Chondrocyte (in vitro differentiated cells): ENCODE data around the gene CNOT1. TPM values are rescaled to one million over a fixed set of nuclear protein-coding genes. Genes with fewer than 3 reads are reported as not detected.
A peak's percentile ranks its signal among the peaks of the same experiment; 100 is the strongest.
"Not testable (repeated sequence)": the region's sequence is repeated elsewhere in the genome, so short reads cannot be mapped to it uniquely, and the experiment has no call there.

Experiments
- DNase-seq: peaks from one replicate; pipeline ENCODE4 v3.0.0; 2021; ENCODE audit warnings: mixed read lengths, low spot score
- H3K27ac Mint-ChIP-seq: one replicate; pipeline ENCODE4 v1.8.0; 2021; ENCODE audit warnings: mild to moderate bottlenecking, moderate library complexity, mixed read lengths; ENCODE audit not compliant: unreplicated experiment
- H3K27me3 Mint-ChIP-seq: 2 replicates; pipeline ENCODE4 v1.8.0; 2021; ENCODE audit warnings: low read depth, mixed read lengths
- H3K36me3 Mint-ChIP-seq: 2 replicates; pipeline ENCODE4 v1.8.0; 2021; ENCODE audit warnings: low read depth, mixed read lengths
- H3K4me1 Mint-ChIP-seq: 2 replicates; pipeline ENCODE4 v1.8.0; 2021; ENCODE audit warnings: low read depth, mild to moderate bottlenecking, mixed read lengths
- H3K4me3 Mint-ChIP-seq: one replicate; pipeline ENCODE4 v1.8.0; 2021; ENCODE audit warnings: mild to moderate bottlenecking, moderate library complexity, mixed read lengths; ENCODE audit not compliant: unreplicated experiment
- H3K9me3 Mint-ChIP-seq: 2 replicates; pipeline ENCODE4 v1.8.0; 2021; ENCODE audit warnings: low read depth, mixed read lengths
- CTCF ChIP-seq: fragments of 200-600 bp; sonication (generic); IDR thresholded peaks from 2 replicates; pipeline ENCODE4 v1.5.0; 2021; ENCODE audit warnings: antibody characterized with exemption, mild to moderate bottlenecking, moderate library complexity
- total RNA-seq: library from RNA; stranded (reverse); gene quantifications from 3 replicates; pipeline ENCODE4 v1.2.1, GENCODE V29; 2021

CNOT1 gene
- total RNA-seq, 1 donor from 2014 or later: 89.3 TPM

- Mint-ChIP-seq H3K9me3 (no peaks in the 10 kb centered on the region), H3K4me1 (peaks cover 10% of the 10 kb centered on the region), H3K27me3 (peaks cover 2% of the 10 kb centered on the region), H3K27ac (no peak overlapping the region), H3K36me3 (no peaks in the 10 kb centered on the region), H3K4me3 (no peak overlapping the region)
- no peak for TF ChIP-seq CTCF
- DNase-seq: peak; percentile 82
Measured at GRCh38 chr16:58493756-58494431, 135.7 kb downstream of the CNOT1 start.

GRCh38 chr16:58492735-58493134, 136.9 kb downstream of the CNOT1 start:
- Mint-ChIP-seq H3K27me3 (peaks cover 2% of the 10 kb centered on the region), H3K9me3 (no peaks in the 10 kb centered on the region), H3K36me3 (no peaks in the 10 kb centered on the region), H3K27ac (no peak overlapping the region), H3K4me3 (no peak overlapping the region), H3K4me1 (peaks cover 10% of the 10 kb centered on the region)
- peak; percentile 41 for DNase-seq
- no peak for TF ChIP-seq CTCF

- no peaks in the 10 kb centered on the region for H3K9me3 Mint-ChIP-seq
- H3K36me3 Mint-ChIP-seq: no peaks in the 10 kb centered on the region
- peak overlapping the region; percentile 27 for H3K27ac Mint-ChIP-seq
- H3K4me1 Mint-ChIP-seq: peaks cover 10% of the 10 kb centered on the region
- no peak for TF ChIP-seq CTCF
- H3K4me3 Mint-ChIP-seq: no peak overlapping the region
- H3K27me3 Mint-ChIP-seq: peaks cover 2% of the 10 kb centered on the region
- peak; percentile 77 for DNase-seq
Measured at GRCh38 chr16:58492066-58492465, 137.6 kb downstream of the CNOT1 start.

GRCh38 chr16:58490539-58490938, 139.1 kb downstream of the CNOT1 start:
- H3K27me3 Mint-ChIP-seq, H3K36me3 Mint-ChIP-seq, H3K27ac Mint-ChIP-seq, H3K4me1 Mint-ChIP-seq, H3K4me3 Mint-ChIP-seq, H3K9me3 Mint-ChIP-seq: not testable (repeated sequence)
- peak; percentile 39 for DNase-seq

- no peak for TF ChIP-seq CTCF
- Mint-ChIP-seq H3K27me3 (peaks cover 2% of the 10 kb centered on the region), H3K36me3 (no peaks in the 10 kb centered on the region), H3K27ac (no peak overlapping the region), H3K4me3 (no peak overlapping the region), H3K9me3 (no peaks in the 10 kb centered on the region), H3K4me1 (peaks cover 3% of the 10 kb centered on the region)
- DNase-seq: peak; percentile 43
Measured at GRCh38 chr16:58490065-58490464, 139.6 kb downstream of the CNOT1 start.

- peaks cover 2% of the 10 kb centered on the region for H3K27me3 Mint-ChIP-seq
- H3K4me3 Mint-ChIP-seq: no peak overlapping the region
- no peak for TF ChIP-seq CTCF
Measured at GRCh38 chr16:58488531-58488930, 141.1 kb downstream of the CNOT1 start.

More at GRCh38 chr16:58488531-58488930, 141.1 kb downstream of the CNOT1 start:
- Mint-ChIP-seq H3K27ac (no peak overlapping the region), H3K4me1 (no peaks in the 10 kb centered on the region), H3K9me3 (no peaks in the 10 kb centered on the region), H3K36me3 (no peaks in the 10 kb centered on the region)
- DNase-seq: peak; percentile 58
